GM12872 (cell line): ENCODE measurements around the gene HK1.

Experiments
- TF ChIP-seq, protein P1 (sequence below): IDR thresholded peaks from 3 replicates; pipeline ENCODE4 v1.5.1; 2011; ENCODE audit warnings: low read depth, mild to moderate bottlenecking, low read length, moderate library complexity; ENCODE audit not compliant: insufficient read depth

The HK1 gene

DNA sequence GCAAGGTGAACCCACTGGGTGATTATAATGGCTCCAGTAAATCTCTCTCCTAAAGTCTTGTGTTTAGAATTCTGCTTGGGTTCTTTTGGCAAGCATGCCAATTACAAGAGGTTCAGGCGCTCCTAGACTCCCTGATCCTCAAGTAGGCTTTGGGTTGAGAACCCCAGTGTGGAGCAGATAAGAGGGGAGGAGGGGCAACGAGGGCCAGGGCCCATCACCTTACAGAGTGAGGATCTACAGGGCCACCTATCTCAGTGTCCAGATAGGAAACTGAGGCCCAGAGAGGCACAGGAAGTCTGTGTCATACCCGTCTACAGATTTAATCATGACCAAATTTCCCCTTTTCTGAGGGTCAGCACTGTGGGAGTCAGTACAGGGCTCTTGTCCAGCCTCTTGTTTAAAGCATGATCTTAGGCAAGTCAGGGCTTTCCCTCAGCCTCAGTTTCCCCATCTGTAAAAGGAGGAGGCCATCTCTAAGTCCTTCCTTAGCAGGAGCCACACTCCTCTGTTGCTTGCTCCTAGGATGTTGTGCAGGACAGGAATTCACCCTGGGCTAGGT lies 134.0 kb downstream of the HK1 start:
- TF ChIP-seq, protein P1, sequence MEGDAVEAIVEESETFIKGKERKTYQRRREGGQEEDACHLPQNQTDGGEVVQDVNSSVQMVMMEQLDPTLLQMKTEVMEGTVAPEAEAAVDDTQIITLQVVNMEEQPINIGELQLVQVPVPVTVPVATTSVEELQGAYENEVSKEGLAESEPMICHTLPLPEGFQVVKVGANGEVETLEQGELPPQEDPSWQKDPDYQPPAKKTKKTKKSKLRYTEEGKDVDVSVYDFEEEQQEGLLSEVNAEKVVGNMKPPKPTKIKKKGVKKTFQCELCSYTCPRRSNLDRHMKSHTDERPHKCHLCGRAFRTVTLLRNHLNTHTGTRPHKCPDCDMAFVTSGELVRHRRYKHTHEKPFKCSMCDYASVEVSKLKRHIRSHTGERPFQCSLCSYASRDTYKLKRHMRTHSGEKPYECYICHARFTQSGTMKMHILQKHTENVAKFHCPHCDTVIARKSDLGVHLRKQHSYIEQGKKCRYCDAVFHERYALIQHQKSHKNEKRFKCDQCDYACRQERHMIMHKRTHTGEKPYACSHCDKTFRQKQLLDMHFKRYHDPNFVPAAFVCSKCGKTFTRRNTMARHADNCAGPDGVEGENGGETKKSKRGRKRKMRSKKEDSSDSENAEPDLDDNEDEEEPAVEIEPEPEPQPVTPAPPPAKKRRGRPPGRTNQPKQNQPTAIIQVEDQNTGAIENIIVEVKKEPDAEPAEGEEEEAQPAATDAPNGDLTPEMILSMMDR = no peak

DNA sequence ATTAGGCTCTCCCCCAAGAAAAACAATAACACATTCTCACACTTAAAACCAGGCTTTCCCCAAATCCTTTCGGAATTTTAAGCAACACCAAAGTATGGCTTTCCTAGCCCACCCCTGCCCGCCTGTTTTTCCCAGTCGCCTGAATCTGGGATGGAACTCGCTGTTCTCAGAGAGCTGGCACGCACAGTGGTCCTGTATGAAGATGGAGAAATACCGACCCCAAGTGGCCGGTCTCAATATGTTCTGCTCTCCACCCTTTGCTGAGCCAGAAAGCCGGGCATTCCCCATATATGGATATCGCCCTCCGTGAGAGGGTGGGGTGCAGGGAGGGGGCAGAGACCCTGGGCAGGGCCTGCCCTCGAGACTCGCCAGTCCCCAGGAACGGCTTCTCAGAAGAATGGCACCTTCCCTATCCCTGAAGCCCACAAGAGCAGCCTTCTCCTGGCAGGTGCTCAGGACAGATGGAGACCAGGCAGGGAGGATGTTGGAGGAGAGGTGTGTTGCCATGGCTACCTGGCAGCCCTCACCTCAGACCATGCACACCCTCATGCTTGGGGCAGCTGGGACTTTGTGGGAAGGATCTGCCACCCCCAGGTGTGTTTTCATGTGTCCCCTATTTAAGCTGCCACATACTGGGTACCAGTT lies 135.0 kb downstream of the HK1 start:
- TF ChIP-seq, protein P1 = peak; percentile 67

DNA sequence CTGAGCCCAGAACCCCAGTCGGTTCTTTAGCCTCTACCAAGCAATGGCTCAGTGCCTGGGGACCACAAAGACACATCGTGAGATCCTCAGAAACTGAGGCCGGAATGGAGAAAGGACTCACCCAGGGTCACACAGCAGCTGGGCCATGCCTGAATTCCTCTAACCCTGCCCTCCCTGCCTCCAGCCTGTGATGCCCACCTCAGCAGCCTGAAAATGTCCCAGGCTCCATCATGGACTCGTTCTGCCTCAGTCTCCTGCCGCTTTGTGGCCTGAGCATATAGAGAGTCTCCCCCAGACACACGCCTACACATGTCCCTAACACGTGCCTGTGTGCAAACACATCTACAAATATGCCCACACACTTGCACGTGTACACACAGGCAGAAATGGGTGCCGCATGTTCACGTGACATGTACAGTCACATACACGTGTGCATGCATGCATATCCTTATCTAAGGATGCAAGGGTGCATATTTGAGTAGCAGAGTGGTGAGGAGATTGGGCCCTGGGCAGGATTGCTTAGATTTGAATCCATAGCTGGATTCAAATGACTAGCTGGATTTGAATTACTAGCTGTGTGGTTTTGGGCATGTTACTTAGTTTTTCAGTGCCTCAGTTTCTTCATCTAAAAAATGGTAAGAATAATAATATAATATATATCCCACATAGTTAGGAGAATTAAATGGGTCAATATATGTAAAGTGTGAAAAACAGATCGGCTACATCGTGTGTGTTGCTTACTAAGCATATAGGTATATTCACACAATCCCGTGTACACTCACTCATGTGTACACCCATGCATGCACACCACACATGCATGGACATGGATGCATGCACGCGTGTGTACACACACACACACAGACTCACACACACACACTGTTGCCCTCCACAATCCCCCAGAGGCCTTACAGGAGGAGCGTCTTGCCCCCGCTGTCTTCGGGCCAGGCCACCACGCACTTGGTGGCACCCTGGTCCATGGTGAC lies 136.0 kb downstream of the HK1 start:
- TF ChIP-seq, protein P1 = no peak

DNA sequence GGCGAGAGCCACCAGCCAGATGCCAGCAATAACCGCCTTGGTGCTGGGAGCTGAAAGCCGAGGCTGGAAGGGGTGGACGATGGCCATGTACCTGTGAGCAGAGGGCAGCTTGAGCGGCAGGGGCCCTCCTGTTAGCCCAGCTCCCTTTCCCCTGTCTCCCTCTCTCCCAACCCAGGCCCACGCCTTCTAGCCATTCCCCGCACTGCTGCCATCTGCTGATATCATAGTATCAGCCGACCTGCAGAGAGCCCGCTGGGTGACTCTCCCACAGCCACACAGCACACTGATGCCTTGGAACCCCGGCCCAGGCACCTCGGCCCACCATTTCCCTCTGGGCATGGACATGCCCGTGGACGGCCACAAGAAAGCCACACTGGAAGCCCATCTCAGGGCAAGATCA lies 136.8 kb downstream of the HK1 start:
- TF ChIP-seq, protein P1 = no peak

DNA sequence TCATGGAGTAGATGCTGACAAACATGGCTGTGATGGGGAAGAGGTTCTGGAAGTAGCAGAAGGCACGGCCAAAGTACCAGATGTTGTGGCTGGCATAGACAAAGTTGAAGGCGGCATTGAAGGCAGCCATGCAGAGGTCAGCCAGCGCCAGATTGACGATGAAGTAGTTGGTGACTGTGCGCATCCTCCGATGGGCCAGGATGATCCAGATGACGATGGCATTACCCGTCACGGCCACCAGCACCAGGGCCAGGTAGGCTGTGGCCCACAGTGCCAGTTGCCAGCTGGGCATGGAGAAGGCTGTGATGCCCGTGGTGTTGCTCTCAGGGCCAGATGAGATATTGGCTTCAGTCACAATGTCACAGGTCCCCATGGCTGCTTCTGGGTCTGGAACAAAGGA lies 137.7 kb downstream of the HK1 start:
- TF ChIP-seq, protein P1 = no peak

DNA sequence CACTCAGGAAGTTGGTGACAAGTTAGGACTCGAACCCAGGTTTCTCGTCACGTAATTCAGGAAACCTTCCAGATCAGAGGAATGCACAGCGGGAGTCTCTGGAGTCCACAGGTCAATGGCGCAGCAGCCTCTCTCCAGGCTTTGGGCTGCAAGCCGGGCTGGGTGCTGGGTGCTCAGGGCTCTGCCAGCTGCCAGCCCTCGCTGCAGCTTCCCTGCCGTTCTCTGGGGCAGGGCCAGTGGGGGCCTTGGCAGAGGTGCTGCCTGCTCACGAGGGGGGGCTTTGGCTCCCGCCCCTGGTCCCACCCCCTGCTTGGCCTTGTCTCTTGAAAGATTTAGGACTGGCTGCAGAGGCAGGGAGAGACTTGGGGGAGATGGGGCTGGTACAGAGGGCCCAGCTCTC lies 138.4 kb downstream of the HK1 start, which contains the start of gene TACR2:
TACR2 (minus strand) TSS at position 224 of the 400 bp plus-strand sequence. CDS start 595 bp downstream, outside the sequence.
- TF ChIP-seq, protein P1 = no peak

DNA sequence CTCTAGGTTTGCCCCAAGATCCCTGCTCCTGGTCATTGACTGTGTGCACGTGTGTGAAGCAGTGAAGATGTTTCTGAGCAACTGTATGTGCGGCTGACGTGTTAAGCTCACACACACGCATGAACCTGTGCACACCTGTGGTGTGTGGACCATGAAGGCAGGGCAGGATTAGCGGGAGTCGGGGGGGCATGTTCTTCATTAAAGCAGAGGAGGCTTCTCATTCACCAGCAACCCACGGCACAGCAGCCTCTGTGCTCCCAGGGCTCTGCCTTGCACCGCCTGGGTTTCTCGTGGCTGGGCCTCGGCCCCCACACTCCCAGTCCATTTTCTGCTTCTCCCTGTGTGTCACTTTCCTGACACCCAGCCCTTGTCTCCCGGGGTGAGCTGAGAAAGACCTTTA lies 139.2 kb downstream of the HK1 start:
- TF ChIP-seq, protein P1 = no peak
